ENCODE results near the gene TEX50.
A peak's percentile ranks its signal among the peaks of the same experiment; 100 is the strongest.

DNA sequence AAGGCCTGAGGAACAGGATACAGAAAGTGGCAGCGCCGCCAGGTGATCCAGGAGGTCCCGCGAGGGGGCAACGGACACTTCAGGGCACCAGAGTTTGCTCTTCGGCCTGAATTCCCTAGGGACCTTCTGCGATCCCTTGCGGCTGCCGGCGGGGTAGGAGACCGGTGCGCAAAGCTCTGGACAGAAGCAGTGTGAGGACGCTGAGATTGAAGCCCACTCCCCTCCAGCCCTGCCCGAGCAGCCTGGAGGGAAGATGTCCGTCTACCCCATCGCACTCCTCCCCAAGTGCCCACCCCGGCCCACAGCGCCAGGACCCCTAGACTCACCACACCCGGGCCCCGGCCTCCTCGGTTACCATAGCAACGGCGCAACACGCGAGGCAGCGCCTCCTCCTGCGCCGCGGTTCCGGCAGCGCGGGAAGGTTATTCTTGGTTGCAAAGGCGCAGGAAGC, 34.4 kb downstream of the TEX50 start, which contains the start of gene ANKRD45:
- TF ChIP-seq, protein P1, sequence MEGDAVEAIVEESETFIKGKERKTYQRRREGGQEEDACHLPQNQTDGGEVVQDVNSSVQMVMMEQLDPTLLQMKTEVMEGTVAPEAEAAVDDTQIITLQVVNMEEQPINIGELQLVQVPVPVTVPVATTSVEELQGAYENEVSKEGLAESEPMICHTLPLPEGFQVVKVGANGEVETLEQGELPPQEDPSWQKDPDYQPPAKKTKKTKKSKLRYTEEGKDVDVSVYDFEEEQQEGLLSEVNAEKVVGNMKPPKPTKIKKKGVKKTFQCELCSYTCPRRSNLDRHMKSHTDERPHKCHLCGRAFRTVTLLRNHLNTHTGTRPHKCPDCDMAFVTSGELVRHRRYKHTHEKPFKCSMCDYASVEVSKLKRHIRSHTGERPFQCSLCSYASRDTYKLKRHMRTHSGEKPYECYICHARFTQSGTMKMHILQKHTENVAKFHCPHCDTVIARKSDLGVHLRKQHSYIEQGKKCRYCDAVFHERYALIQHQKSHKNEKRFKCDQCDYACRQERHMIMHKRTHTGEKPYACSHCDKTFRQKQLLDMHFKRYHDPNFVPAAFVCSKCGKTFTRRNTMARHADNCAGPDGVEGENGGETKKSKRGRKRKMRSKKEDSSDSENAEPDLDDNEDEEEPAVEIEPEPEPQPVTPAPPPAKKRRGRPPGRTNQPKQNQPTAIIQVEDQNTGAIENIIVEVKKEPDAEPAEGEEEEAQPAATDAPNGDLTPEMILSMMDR (IDR thresholded peaks at IDR 0.05; ENCODE audit: extremely low read depth in 1 of 2, insufficient read depth in 1 of 2, low read depth in 1 of 2, low read length in 2 of 2) = peak in 1 of 2 donors; percentile 16
- TF ChIP-seq EZH2 (IDR thresholded peaks at IDR 0.05; ENCODE audit: borderline replicate concordance, low read depth, low read length, severe bottlenecking) (peak; percentile 34), POLR2AphosphoS5 (IDR thresholded peaks at IDR 0.05; ENCODE audit: insufficient read depth, low read depth, low read length) (no peak), POLR2A (IDR thresholded peaks at IDR 0.05; ENCODE audit: low read depth, low read length) (no peak)
- TF ChIP-seq, protein P2, sequence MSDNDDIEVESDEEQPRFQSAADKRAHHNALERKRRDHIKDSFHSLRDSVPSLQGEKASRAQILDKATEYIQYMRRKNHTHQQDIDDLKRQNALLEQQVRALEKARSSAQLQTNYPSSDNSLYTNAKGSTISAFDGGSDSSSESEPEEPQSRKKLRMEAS (IDR thresholded peaks at IDR 0.05; ENCODE audit: insufficient read depth, insufficient read length) = no peak
